ENCODE data around the gene SMIM1.

The SMIM1 gene

GRCh38 chr1:3822421-3822820 is 49.9 kb downstream of the SMIM1 start:
- TF ChIP-seq CTCF (IDR thresholded peaks at IDR 0.05) (no peak), ZFX (IDR thresholded peaks at IDR 0.05; ENCODE audit: borderline replicate concordance) (no peak)
- no peak overlapping the region for H3K27ac ChIP-seq

GRCh38 chr1:3824650-3825049 is 52.1 kb downstream of the SMIM1 start:
- H3K27ac ChIP-seq: no peak overlapping the region

GRCh38 chr1:3825356-3825755 is 52.8 kb downstream of the SMIM1 start:
- TF ChIP-seq CTCF (IDR thresholded peaks at IDR 0.05) (no peak), ZFX (IDR thresholded peaks at IDR 0.05; ENCODE audit: borderline replicate concordance) (no peak)
- H3K27ac ChIP-seq: no peak overlapping the region

More at GRCh38 chr1:3824650-3825049, 52.1 kb downstream of the SMIM1 start:
- TF ChIP-seq ZFX (IDR thresholded peaks at IDR 0.05; ENCODE audit: borderline replicate concordance) (no peak), CTCF (IDR thresholded peaks at IDR 0.05) (no peak)
